HEK293 (cell line): Measurements from ENCODE around the gene CDK9.

Experiments used
- GFI1B ChIP-seq: fragments of 450-650 bp; formaldehyde crosslinking; IDR thresholded peaks from 2 replicates; pipeline ENCODE4 v1.5.1; 2016; ENCODE audit warnings: missing biosample characterization, missing genetic modification characterization
- ZBTB7A ChIP-seq: fragments of 450-650 bp; formaldehyde crosslinking; IDR thresholded peaks from 2 replicates; pipeline ENCODE4 v1.5.1; 2016; ENCODE audit warnings: low read depth, missing biosample characterization, missing genetic modification characterization
- ZFP3 ChIP-seq: fragments of 450-650 bp; formaldehyde crosslinking; IDR thresholded peaks from 2 replicates; pipeline ENCODE4 v1.5.1; 2016; ENCODE audit warnings: low read depth, missing biosample characterization, missing genetic modification characterization
- ZNF302 ChIP-seq: fragments of 450-650 bp; formaldehyde crosslinking; IDR thresholded peaks from 2 replicates; pipeline ENCODE4 v1.5.1; 2016; ENCODE audit warnings: missing biosample characterization, missing genetic modification characterization, low read depth
- TF ChIP-seq, protein P1 (sequence below): fragments of 450-650 bp; formaldehyde crosslinking; IDR thresholded peaks from 2 replicates; pipeline ENCODE4 v1.5.1; 2016; ENCODE audit warnings: missing biosample characterization, missing genetic modification characterization
- TF ChIP-seq, protein P2 (sequence below): fragments of 450-650 bp; formaldehyde crosslinking; IDR thresholded peaks from 2 replicates; pipeline ENCODE4 v1.5.1; 2016; ENCODE audit warnings: missing biosample characterization, missing genetic modification characterization

DNA sequence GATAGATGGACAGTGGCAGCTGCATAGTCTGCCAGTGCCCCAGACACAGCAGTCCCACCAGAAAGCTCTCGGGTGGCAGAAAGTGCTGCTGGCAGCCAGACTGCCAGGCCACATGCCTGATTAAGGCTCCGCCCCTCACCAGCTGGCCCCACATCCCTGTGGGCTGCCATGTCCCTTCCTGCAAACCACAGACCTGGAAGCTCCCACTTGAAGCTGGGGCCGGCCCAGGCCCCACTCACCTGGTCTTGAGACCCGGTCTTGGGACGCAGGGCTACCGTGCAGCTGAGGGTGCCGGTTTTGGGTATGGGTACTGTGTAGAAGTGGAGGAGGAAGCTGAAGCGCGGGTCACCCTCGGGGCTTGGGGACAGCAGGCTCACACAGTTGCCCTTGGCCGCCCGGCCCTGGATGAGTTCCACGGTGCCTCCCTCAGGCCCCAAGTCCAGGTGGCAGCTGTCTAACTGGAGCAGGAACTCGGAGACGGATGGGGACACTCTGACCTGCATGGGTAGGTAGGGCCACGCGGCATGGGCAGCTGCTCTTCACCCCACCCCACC lies 32.1 kb downstream of the CDK9 start:
- TF ChIP-seq, protein P1, sequence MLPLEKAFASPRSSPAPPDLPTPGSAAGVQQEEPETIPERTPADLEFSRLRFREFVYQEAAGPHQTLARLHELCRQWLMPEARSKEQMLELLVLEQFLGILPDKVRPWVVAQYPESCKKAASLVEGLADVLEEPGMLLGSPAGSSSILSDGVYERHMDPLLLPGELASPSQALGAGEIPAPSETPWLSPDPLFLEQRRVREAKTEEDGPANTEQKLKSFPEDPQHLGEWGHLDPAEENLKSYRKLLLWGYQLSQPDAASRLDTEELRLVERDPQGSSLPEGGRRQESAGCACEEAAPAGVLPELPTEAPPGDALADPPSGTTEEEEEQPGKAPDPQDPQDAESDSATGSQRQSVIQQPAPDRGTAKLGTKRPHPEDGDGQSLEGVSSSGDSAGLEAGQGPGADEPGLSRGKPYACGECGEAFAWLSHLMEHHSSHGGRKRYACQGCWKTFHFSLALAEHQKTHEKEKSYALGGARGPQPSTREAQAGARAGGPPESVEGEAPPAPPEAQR (tag by site-specific recombination) = no peak
- TF ChIP-seq ZNF302 (tag by site-specific recombination) (no peak), ZFP3 (tag by site-specific recombination) (no peak), GFI1B (tag by site-specific recombination) (no peak), ZBTB7A (tag by site-specific recombination) (no peak)
- TF ChIP-seq, protein P2, sequence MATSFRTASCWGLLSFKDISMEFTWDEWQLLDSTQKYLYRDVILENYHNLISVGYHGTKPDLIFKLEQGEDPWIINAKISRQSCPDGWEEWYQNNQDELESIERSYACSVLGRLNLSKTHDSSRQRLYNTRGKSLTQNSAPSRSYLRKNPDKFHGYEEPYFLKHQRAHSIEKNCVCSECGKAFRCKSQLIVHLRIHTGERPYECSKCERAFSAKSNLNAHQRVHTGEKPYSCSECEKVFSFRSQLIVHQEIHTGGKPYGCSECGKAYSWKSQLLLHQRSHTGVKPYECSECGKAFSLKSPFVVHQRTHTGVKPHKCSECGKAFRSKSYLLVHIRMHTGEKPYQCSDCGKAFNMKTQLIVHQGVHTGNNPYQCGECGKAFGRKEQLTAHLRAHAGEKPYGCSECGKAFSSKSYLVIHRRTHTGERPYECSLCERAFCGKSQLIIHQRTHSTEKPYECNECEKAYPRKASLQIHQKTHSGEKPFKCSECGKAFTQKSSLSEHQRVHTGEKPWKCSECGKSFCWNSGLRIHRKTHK = no peak
